C1 segment of cervical spinal cord (tissue), 14 donors: Measurements from ENCODE around the gene COQ10A.
"Not testable (repeated sequence)": the region's sequence is repeated elsewhere in the genome, so short reads cannot be mapped to it uniquely, and the experiment has no call there.

ENCODE experiments used
- DNase-seq, 14 donors: peaks; one replicate each; lab custom pipeline; 2025; lab: John Stamatoyannopoulos, UW

The COQ10A gene

DNA sequence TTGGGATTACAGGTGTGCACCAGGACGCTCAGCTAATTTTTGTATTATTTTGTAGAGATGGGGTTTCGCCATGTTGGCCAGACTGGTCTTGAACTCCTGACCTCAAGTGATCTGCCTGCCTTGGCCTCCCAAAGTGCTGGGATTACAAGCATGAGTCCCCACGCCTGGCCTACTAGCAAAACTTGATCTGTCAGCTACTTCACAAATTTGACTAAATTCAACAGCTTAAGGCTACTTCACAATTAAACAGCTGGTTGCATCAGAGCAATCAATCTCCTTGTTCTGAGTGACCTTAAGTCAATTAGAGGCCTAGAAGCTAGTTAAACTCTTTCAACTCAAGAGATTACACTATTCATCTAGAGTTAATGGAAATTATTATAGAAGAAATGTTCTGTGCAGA, 12.2 kb downstream of the COQ10A start:
- DNase-seq = no peak

DNA sequence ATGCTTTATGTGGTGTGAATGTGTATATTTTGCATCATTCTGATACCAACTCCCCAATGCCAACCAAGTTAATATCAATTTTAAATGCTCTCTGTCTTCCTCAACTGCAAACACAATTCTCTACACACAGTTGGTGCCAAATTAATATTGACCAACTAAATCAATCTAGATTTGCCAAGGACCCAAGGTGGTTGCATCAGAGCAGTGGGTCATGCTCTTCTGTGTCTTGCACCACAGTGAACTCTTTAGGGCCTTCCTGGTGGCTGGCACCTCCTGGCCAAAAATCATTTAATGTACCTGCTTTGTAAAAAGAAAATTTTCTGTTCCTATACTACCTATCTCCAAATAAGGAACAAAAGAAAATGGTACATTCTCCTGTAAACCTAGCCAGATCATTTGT, 14.1 kb downstream of the COQ10A start:
- no peak for DNase-seq

DNA sequence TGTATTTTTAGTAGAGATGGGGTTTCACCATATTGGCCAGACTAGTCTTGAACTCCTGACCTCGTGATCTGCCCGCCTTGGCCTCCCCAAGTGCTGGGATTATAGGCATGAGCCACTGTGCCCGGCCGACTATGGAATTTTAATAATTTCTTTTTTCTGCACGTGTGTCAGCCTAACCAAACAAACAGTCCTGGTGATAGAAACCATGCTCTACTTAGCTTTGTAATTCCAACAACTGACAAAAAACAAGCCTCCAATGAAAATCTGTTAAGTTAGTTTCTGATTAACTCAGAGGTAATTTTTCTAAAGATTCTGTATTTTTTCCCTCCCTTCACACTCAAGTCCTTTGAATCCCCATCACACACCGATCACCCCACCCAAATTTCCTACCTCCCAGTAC, 15.3 kb downstream of the COQ10A start:
- DNase-seq = no peak

DNA sequence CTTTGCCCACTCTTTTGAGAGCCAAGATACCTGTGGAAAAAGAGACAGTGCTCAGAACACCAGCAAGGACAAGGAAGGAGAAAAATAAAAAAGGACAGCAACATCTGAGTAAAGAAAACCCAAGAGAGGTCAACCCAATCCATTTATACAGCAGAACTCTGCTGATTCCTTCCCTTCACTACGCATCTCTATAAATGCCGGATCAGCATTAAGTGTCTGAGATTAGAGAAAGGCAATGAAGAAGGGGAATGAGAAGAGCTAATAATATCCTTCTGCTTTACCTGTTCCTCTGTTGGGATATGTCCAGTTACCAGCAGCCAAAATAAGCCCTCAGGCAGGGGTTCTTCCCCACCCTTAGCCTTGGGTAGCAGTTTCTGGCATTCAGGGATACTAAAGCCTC, 15.8 kb downstream of the COQ10A start:
- DNase-seq = no peak

DNA sequence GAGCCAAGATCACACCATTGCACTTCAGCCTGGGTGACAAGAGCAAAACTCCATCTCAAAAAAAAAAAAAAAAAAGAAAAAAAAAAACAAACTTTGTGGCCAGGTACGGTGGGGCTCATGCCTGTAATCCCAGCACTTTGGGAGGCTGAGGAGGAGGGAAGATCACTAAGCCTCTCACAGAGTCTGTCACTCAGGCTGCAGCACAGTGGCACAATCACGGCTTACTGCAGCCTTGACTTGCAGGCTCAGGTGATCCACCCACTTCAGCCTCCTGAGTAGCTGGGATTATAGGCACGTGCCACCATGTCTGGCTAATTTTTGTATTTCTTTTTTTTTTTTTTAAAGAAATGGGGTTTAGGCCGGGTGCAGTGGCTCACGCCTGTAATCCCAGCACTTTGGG, 17.5 kb downstream of the COQ10A start:
- DNase-seq = not testable (repeated sequence)

DNA sequence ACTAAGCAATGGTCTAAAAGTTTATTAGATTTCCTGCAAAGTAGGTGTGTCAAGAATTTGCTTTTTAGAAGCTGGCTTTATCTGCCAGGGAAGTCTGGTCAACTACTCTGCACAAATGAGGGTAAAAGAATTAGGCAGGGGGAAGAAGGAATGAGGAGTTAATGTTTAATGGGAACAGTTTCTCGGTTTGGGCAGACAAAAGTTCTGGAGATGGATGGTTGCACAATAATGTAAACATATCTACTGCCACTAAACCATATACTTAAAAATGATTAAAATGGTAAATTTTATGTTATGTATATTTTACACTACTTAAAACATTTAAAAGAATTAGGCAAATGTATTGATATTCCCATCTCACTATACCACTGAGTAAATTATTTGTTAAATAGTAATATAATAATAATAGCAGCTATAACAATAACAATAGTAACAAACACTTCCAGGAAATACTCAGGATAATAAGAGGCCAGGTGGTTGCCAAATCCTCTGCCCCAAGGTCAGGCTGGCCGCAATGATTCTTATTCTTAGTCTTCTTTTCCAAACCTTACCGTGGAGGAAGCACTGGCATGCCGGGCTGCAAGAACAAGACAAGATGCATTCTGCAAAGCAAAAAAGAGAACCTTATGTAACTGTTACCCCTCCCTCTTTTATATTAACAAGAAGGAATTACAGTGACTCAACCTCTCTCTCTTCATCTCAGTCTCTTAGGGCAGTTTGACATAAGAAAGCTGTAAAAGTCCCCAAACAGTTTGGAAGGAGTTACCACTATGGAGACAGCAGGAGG, 19.5 kb downstream of the COQ10A start:
- no peak for DNase-seq

DNA sequence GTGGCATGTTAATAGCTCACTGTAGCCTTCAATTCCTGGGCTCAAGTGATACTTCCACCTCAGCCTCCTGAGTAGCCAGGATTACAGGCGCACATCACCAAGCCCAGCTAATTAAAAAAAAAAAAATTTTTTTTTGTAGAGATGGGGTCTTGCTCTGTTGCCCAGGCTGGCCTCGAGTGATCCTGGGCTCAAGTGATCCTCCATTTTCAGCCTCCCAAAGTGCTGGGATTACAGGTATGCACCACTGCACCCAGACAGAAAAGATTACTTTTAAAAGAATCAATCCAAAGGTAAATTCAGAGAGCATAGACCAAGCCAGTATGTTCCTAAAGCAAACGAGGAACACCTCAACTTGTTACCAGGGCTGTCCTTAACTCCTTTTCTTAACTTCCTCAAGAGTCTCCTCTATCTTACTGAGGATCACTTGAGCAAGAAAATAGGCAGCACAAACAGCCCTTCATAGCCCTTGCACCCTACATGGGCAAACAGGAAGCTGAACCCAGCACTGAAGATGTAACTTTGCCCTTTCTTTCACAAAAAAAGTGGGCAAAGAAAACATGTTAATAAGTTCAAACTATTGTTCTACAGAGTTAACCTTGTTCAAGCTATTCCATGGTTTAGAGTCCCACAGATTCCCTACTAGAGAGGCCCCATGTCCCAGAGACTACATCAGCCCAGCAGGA, 22.1 kb downstream of the COQ10A start:
- no peak for DNase-seq

DNA sequence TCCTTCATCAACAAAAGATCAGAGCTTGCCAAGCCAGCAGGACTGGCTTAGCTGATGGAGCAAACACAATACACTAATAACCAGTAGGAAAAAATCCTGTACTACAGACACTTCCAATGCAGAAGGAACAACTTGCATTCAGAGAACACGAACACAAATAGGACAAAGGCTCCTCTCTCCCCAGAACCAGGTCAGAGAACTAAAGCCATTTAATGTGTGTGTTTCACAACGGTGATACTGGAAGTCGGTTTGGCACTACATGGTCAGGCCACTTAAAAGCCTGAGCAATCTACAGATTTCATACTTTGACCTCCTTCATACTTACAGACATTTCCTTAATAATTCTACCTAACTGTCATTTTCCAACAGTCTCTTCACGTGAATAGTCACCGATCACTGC, 27.1 kb downstream of the COQ10A start:
- DNase-seq = no peak

DNA sequence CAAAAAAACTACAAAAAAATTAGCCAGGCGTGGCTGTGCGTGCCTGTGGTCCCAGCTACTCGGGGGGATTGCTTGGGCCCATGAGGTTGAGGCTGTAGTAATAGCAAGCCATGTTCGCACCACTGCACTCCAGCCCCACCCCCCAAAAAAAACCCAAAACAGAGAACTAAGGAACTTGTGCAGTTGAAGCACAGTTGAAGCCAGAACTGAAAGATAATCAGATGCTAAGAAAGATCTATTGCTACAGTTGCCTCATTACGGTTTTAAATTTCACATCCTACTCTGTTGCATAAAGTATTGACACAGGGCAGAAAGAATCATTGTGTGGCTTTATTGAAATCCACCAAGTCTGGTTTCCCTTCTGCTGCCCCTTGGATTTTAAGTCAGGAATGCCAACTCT, 29.6 kb downstream of the COQ10A start:
- DNase-seq = no peak

DNA sequence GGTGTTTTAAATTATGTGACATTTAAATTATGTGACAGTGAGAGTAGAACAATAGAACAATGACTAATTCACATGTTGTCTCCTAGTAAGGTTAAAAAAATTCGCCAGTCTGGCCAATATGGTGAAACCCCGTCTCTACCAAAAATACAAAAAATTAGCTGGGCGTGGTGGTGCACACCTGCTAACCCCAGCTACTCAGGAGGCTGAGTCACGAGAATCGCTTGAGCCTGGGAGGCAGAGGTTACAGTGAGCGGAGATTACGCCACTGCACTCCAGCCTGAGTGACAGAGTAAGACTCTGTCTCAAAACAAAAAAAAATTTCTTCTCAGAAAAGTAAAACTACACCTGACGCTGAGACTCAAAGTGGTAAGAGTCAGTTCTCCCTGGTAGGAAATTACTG, 30.7 kb downstream of the COQ10A start:
- no peak for DNase-seq

DNA sequence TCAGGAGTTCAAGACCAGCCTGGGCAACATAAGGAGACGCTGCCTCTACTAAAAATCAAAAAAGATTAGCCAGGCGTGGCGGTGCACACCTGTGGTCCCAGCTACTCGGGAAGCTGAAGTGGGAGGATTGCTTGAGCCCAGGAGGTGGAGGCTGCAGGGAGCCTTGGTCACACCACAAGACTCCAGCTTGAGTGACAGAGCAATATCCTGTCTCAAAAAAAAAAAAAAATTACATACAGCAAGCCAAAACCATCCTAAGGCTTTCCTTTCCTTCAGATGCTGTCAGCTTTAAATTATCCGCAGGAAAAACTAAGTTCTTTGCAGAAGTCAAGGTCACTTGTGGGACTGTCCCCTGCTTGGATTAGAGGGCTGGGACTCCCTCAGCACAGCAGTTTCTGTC, 32.1 kb downstream of the COQ10A start:
- no peak for DNase-seq

DNA sequence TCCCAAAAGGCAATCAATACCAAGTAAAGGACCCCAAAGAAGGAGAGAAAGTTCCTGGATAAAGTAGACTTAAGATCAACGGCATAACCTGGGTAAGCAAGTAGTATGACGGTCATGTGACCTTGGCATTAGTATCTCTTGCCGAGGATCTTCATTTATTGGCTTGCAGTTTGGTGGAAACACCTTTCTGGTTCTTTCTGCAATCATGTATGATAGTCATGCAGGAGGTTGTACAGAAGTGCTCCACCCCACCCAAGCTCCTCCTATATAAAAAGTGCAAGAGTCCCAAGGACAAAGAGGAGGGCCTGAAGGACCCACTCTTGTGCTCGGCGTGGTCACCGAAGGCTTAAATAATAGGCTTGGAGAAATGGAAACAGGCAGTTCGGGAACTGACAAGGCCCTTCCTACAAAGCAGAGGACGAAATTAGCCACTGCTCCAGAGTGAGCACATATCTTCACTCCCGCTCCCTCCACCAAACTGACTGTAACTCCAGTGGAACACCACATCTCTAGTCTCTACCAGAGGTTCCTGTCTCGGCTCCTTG, 32.6 kb downstream of the COQ10A start:
- DNase-seq = peak in 2 of 14 donors; percentile 46 to 71

DNA sequence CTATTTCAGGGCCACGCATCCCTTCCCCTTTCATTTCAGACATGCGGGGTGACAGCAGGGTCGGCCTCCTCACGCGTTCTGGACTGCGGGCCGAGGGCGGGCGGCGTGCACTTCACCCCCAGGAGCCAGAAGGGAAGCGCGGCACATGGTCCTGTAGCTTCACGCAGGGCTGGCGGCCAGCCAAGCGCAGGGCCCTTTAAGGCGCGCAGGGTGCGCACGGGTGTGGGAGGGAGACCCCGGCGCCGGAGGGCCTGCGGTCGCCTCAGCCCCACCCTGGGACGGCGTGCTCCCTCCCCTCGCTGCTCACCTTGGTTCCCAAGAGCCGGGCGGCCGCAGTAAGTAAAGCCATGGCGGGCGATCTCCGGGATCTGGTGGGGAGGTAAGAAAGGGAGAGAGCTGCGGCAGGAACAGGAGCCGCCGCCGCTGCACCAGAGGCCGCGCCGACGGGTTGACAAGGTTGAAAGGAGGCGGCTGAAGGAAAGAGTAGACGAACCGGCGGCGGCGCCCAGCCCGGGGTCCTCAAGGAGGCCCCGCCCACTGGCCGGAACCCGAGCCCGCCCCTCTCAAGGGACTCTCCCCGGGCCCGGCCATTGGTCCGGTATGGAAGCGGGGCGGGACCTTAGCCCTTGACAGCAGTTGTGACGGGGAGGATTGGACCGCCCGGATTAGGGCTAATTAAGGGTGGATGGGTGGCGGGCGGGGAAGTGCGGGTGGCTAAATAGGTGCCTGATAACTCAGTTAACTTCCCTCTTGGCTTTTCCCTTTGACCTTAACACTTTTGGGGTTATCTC, 33.3 kb downstream of the COQ10A start, which contains the start of gene CS:
CS (minus strand) TSS at position 478 of the 791 bp plus-strand sequence; CDS start at position 349, 129 bp downstream.
- DNase-seq = peak; percentile 56 to 97 (median 91)

DNA sequence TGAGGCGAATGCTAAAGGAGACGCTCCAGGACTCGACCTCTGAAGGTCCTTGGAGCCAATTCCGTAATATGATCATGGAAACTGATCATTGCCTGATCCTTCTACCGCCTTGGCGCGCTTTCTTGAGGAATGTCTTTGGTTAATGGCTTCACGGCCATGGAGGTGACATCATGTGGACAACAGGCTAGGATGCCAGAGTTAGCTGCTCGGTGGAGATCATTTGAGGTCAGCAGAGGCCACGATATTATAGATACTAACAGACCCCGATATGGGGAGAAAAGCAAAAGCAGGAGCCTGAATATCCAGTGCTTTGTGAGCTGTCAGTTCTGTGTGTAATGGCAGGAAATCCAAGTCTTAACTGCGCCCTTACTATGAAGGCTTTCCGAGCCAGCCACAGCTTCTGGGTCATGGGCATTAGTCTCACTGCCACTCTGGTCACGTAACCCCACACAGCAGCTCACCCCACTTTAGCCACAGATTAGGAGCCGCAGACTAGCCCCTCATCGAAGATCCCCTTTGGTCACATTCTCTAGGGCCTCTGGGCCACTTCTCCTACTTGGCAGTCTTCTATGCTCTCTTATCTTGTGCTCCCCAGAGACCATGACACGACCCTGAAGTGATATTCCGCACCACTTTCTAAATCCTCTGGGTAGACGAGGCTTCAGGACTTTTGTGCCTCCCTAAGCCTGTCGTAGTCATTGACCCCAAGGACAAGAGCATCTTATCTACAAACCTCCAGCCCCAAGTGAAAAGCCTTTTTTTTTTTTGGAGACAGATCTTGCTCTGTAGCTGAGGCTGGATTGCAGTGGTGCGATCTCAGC, 34.1 kb downstream of the COQ10A start:
- no peak for DNase-seq

DNA sequence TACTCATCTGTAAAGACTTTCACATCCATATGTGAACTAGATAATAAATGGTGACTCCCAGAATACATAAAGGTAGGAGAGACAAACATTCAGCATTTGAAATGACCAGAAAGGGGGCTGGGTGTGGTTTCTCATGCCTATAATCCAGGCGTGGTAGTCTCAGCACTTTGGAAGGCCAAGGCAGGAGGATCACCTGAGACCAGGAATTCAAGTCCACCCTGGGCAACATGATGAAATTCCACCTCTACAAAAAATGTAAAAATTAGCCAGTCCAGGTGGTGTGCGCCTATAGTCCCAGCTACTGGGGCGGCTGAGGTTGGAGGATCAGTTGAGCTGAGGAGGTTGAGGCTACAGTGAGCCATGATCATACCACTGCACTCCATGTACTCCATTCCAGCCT, 37.5 kb downstream of the COQ10A start:
- DNase-seq = no peak

DNA sequence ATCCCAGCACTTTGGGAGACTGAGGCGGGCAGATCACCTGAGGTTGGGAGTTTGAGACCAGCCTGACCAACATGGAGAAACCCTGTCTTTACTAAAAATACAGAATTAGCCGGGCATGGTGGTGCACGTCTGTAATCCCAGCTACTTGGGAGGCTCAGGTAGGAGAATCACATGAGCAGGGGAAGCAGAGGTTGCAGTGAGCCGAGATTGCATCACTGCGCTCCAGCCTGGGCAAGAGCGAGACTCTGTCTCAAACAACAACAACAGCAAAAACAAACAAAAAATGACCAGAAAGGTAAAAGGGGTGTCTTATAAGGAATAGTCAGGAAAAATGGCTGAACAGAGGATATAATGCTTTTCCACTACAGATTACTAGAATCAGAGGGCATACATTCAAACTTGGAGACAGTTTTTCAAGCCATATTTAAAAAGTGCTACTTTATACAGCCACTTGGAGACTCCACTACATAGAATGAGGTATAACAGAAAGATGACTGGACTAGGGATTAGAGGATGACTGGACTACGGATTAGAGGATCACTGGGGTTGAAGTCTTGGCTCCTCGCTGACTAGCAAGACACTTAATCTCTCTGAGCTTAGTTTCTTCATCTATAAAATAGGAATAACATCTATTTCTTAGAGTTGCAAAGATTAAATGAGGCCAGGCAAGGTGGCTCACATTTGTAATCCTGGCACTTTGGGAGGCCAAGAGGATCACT, 38.3 kb downstream of the COQ10A start:
- DNase-seq = no peak

DNA sequence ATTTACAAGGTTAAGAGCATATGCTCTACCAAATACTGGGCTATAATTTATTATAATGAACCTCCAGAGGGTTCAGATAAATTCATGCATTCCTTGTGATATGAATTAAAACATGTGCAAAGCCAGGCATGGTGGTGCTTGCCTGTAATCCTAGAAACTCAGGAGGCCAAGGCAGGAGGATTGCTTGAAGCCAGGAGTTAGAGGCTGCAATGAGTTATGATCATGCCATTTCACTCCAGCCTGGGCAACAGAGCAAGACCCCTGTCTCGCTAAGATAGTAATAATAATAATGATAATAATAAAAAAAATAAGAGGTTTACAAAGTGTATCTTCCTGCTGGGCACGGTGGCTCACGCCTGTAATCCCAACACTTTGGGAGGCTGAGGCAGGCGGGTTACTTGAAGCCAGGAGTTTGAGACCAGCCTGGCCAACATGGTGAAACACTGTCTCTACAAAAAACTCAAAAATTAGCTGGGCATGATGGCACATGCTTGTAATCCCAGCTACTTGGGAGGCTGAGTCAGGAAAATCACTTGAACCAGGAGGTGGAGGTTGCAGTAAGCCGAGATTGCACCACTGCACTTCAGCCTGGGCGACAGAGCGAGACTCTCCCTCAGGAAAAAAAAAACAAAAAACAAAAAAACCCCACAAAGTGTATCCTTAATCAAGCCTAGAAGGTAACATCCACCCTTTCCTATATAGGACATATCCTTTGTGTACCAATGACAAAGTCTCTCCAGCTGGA, 40.7 kb downstream of the COQ10A start:
- DNase-seq = no peak

DNA sequence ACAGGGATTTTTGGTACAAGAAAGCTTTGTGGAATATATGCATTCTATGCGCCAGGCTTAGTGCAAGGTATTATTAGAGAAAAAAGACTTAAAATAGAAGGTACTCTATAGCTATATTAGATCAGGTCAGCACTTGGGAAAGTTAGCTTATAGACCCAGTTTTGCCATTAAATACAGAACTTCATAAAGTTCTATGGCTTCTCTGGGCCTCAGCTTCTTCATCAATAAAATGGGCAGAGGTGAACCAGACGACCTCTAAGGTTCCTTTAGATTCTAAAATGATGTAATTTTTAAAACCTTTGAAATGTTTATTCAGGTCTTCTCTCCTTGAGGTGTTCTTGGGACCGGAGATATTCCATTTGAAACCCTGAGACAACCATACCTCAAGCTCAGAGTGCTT, 42.0 kb downstream of the COQ10A start:
- no peak for DNase-seq

DNA sequence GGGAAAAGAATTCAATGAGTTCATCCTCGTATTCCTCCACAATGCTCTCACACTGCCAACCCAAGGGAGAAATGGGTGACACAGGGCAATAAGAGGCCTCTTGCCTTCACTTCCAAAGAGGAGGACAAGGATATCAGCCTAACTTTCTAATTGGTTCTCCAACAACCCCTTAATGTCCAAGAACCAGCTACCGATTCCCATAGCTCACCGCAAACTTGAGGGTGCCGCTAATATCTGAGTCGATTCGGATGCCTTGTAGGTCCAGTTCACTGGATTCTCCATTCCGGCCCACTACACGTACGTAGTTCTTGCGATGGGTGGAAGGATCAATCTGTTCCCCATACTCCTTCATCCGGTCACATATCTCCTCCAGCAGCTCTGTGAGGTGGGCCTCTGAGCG, 44.3 kb downstream of the COQ10A start:
- no peak for DNase-seq

DNA sequence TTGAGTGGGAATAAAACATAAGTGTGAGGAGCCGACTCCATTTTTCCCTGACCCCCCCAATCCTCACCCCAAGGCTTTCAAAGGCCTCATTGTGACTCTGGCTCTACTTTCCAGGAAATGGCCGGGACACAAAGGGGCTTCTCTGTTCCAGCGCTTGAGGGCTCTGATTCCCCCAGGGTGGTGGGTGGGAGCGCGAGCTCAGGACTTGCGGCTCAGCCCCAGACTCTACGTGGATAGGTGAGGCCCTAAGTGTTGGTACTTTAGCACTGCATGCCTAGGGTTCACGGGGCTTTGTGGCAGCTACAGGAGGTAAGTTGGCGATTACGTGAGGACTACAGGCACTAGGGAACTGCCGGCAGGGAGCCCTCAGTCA, 48.5 kb downstream of the COQ10A start:
- DNase-seq = peak in 11 of 14 donors; percentile 11 to 77 (median 63)
